HepG2 (cell line): ENCODE data around the gene JMJD8. TPM values are rescaled to one million over a fixed set of nuclear protein-coding genes. Genes with fewer than 3 reads are reported as not detected.

Experiments used
- BRCA1 ChIP-seq: sonication (generic); formaldehyde crosslinking; IDR thresholded peaks from 2 replicates; pipeline ENCODE4 v1.4.0; 2020; ENCODE audit warnings: missing genetic modification reagents
- GTF2F1 ChIP-seq: fragments of 150-350 bp; IDR thresholded peaks from 2 replicates; pipeline ENCODE4 v1.6.1; 2014; ENCODE audit warnings: low read length
- KDM4B ChIP-seq: sonication (generic); formaldehyde crosslinking; IDR thresholded peaks from 2 replicates; pipeline ENCODE4 v1.4.0; 2020; ENCODE audit warnings: missing genetic modification reagents
- KLF6 ChIP-seq: IDR thresholded peaks from 2 replicates; pipeline ENCODE4 v1.8.0; 2016; ENCODE audit warnings: missing biosample characterization, missing genetic modification reagents
- MED1 ChIP-seq: sonication (generic); formaldehyde crosslinking; IDR thresholded peaks from 2 replicates; pipeline ENCODE4 v1.4.0; 2020; ENCODE audit warnings: missing genetic modification reagents
- MIXL1 ChIP-seq: IDR thresholded peaks from 2 replicates; pipeline ENCODE4 v1.6.1; 2016
- POLR2G ChIP-seq: fragments of 200-400 bp; formaldehyde crosslinking; IDR thresholded peaks from 2 replicates; pipeline ENCODE4 v1.6.1; 2018; ENCODE audit warnings: mild to moderate bottlenecking, low read depth, low read length, moderate library complexity
- SAFB2 ChIP-seq: sonication (generic); formaldehyde crosslinking; IDR thresholded peaks from 2 replicates; pipeline ENCODE4 v1.5.1; 2020; ENCODE audit warnings: missing genetic modification reagents, low read depth, mild to moderate bottlenecking, borderline replicate concordance
- SMARCC2 ChIP-seq: fragments of 450-650 bp; IDR thresholded peaks from 2 replicates; pipeline ENCODE4 v1.6.1; 2017; ENCODE audit warnings: antibody characterized with exemption, mild to moderate bottlenecking
- SRSF4 ChIP-seq: fragments of 200-400 bp; formaldehyde crosslinking; IDR thresholded peaks from one replicate; pipeline ENCODE4 v1.6.1; 2018; ENCODE audit warnings: mild to moderate bottlenecking, low read depth, low read length, moderate library complexity; ENCODE audit not compliant: poor library complexity, severe bottlenecking
- TEAD2 ChIP-seq: sonication (generic); formaldehyde crosslinking; IDR thresholded peaks from 2 replicates; pipeline ENCODE4 v1.9.0; 2021; ENCODE audit warnings: missing genetic modification reagents
- TFDP1 ChIP-seq: IDR thresholded peaks from 2 replicates; pipeline ENCODE4 v1.6.1; 2016; ENCODE audit warnings: missing compliant biosample characterization, missing genetic modification reagents, borderline replicate concordance
- YEATS4 ChIP-seq: sonication (generic); formaldehyde crosslinking; IDR thresholded peaks from 2 replicates; pipeline ENCODE4 v1.4.0; 2020; ENCODE audit warnings: missing genetic modification reagents, borderline replicate concordance
- ZBTB7B ChIP-seq: sonication (generic); formaldehyde crosslinking; IDR thresholded peaks from 2 replicates; pipeline ENCODE4 v1.4.0; 2020; ENCODE audit warnings: missing genetic modification reagents
- ZNF263 ChIP-seq: sonication (generic); formaldehyde crosslinking; IDR thresholded peaks from 2 replicates; pipeline ENCODE4 v1.4.0; 2020; ENCODE audit warnings: missing genetic modification reagents
- ZNF713 ChIP-seq: sonication (generic); formaldehyde crosslinking; IDR thresholded peaks from 2 replicates; pipeline ENCODE4 v1.4.0; 2020; ENCODE audit warnings: mild to moderate bottlenecking, missing genetic modification reagents
- polyA plus RNA-seq, 8 experiments: library from polyadenylated mRNA; depleted of rRNA in 3 of 8; stranded (reverse) in 7 of 8; unstranded in 1 of 8; fragments of >200 nt; fragmentation: Illumina TruSeq in 4 of 8; extraction: Trizol in 4 of 8; gene quantifications; 2 replicates each; pipeline versions ENCODE4 v1.2.1 to v1.2.3, GENCODE V29; 2011 to 2016; ENCODE audit warnings: low read depth in 4 of 8, missing spikeins in 1 of 8, mixed read lengths in 1 of 8; ENCODE audit not compliant: insufficient read depth in 1 of 8
- total RNA-seq, 5 experiments: library from RNA; depleted of rRNA; stranded (reverse); fragments of >200 nt; fragmentation: Illumina TruSeq; extraction: Trizol; gene quantifications; 2 replicates each; pipeline ENCODE4 v1.2.3, GENCODE V29; 2016; ENCODE audit warnings: low read depth in 1 of 5
- TF ChIP-seq, protein P1 (sequence below): sonication (generic); formaldehyde crosslinking; IDR thresholded peaks from one replicate; pipeline ENCODE4 v1.5.1; 2020; ENCODE audit warnings: mild to moderate bottlenecking, missing genetic modification reagents; ENCODE audit errors: not compliant biosample characterization
- TF ChIP-seq, protein P2 (sequence below): sonication (generic); formaldehyde crosslinking; IDR thresholded peaks from 2 replicates; pipeline ENCODE4 v1.4.0; 2020; ENCODE audit warnings: missing genetic modification reagents

The JMJD8 gene
- total and polyA plus RNA-seq, 2 of the 13 experiments (the other 11 are each of a cell fraction or from before 2014, with no cell fraction given) = 2.6 to 11.8 TPM

- no peak for TF ChIP-seq SRSF4
- TF ChIP-seq ZNF713 = no peak
- 0 out of 2 replicates have a peak, but pooled peaks have one; percentile 29 for TF ChIP-seq ZNF263 (CRISPR knock-in tag)
- TF ChIP-seq TFDP1 (CRISPR knock-in tag) = no peak
- TF ChIP-seq TEAD2 (CRISPR knock-in tag) = no peak
- no peak for TF ChIP-seq YEATS4 (CRISPR knock-in tag)
- TF ChIP-seq POLR2G = peak; percentile 44; the same call in 1 of the 2 replicates
- TF ChIP-seq MED1 = peak; percentile 74
- TF ChIP-seq SAFB2 (CRISPR knock-in tag) = 0 out of 2 replicates have a peak, but pooled peaks have one; percentile 37
- TF ChIP-seq KLF6 (CRISPR knock-in tag) = 0 out of 2 replicates have a peak, but pooled peaks have one; percentile 63
- TF ChIP-seq BRCA1 (CRISPR knock-in tag) = no peak
- no peak for TF ChIP-seq SMARCC2
- TF ChIP-seq, protein P1, sequence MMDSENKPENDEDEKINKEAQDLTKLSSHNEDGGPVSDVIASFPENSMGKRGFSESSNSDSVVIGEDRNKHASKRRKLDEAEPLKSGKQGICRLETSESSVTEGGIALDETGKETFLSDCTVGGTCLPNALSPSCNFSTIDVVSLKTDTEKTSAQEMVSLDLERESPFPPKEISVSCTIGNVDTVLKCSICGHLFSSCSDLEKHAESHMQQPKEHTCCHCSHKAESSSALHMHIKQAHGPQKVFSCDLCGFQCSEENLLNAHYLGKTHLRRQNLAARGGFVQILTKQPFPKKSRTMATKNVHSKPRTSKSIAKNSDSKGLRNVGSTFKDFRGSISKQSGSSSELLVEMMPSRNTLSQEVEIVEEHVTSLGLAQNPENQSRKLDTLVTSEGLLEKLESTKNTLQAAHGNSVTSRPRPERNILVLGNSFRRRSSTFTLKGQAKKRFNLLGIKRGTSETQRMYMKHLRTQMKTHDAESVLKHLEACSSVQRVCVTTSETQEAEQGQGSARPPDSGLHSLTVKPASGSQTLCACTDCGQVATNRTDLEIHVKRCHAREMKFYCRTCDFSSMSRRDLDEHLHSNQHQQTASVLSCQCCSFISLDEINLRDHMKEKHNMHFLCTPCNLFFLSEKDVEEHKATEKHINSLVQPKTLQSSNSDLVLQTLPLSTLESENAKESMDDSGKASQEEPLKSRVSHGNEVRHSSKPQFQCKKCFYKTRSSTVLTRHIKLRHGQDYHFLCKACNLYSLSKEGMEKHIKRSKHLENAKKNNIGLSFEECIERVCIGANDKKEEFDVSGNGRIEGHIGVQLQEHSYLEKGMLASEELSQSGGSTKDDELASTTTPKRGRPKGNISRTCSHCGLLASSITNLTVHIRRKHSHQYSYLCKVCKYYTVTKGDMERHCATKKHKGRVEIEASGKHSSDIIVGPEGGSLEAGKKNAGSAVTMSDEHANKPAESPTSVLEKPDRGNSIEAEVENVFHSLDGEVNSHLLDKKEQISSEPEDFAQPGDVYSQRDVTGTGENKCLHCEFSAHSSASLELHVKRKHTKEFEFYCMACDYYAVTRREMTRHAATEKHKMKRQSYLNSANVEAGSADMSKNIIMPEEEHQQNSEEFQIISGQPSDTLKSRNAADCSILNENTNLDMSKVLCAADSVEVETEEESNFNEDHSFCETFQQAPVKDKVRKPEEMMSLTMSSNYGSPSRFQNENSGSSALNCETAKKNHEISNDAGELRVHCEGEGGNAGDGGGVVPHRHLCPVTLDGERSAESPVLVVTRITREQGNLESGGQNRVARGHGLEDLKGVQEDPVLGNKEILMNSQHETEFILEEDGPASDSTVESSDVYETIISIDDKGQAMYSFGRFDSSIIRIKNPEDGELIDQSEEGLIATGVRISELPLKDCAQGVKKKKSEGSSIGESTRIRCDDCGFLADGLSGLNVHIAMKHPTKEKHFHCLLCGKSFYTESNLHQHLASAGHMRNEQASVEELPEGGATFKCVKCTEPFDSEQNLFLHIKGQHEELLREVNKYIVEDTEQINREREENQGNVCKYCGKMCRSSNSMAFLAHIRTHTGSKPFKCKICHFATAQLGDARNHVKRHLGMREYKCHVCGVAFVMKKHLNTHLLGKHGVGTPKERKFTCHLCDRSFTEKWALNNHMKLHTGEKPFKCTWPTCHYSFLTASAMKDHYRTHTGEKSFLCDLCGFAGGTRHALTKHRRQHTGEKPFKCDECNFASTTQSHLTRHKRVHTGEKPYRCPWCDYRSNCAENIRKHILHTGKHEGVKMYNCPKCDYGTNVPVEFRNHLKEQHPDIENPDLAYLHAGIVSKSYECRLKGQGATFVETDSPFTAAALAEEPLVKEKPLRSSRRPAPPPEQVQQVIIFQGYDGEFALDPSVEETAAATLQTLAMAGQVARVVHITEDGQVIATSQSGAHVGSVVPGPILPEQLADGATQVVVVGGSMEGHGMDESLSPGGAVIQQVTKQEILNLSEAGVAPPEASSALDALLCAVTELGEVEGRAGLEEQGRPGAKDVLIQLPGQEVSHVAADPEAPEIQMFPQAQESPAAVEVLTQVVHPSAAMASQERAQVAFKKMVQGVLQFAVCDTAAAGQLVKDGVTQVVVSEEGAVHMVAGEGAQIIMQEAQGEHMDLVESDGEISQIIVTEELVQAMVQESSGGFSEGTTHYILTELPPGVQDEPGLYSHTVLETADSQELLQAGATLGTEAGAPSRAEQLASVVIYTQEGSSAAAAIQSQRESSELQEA (CRISPR knock-in tag) = no peak
- TF ChIP-seq MIXL1 (CRISPR knock-in tag) = 0 out of 2 replicates have a peak, but pooled peaks have one; percentile 10
- TF ChIP-seq, protein P2, sequence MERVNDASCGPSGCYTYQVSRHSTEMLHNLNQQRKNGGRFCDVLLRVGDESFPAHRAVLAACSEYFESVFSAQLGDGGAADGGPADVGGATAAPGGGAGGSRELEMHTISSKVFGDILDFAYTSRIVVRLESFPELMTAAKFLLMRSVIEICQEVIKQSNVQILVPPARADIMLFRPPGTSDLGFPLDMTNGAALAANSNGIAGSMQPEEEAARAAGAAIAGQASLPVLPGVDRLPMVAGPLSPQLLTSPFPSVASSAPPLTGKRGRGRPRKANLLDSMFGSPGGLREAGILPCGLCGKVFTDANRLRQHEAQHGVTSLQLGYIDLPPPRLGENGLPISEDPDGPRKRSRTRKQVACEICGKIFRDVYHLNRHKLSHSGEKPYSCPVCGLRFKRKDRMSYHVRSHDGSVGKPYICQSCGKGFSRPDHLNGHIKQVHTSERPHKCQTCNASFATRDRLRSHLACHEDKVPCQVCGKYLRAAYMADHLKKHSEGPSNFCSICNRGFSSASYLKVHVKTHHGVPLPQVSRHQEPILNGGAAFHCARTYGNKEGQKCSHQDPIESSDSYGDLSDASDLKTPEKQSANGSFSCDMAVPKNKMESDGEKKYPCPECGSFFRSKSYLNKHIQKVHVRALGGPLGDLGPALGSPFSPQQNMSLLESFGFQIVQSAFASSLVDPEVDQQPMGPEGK (CRISPR knock-in tag) = peak; percentile 85
- TF ChIP-seq ZBTB7B = peak; percentile 79
- no peak for TF ChIP-seq GTF2F1
- no peak; the same call in 1 of the 2 replicates for TF ChIP-seq KDM4B
Measured at GRCh38 chr16:645852-646678, 38.1 kb downstream of the JMJD8 start (continued).
